Activated CD4-positive, alpha-beta T cell treated with anti-CD3 and anti-CD28 coated beads, Interleukin-2, amount 10 ng/mL, durations not matched to agents 24 days and 14 days (primary cell): ENCODE measurements around the gene PRM1. TPM values are rescaled to one million over a fixed set of nuclear protein-coding genes. Genes with fewer than 3 reads are reported as not detected.
"Not testable (repeated sequence)": the region's sequence is repeated elsewhere in the genome, so short reads cannot be mapped to it uniquely, and the experiment has no call there.

Experiments used
- DNase-seq: peaks from one replicate; pipeline ENCODE4 v3.0.0; 2022
- H3K27ac Mint-ChIP-seq: one replicate; pipeline ENCODE4 v1.8.0; 2022; ENCODE audit warnings: mild to moderate bottlenecking, mixed read lengths
- H3K27me3 Mint-ChIP-seq: one replicate; pipeline ENCODE4 v1.8.0; 2022; ENCODE audit warnings: mixed read lengths
- H3K36me3 Mint-ChIP-seq: one replicate; pipeline ENCODE4 v1.8.0; 2022; ENCODE audit warnings: low read depth, mild to moderate bottlenecking, mixed read lengths
- H3K4me1 Mint-ChIP-seq: one replicate; pipeline ENCODE4 v1.8.0; 2021; ENCODE audit warnings: mixed read lengths
- H3K4me3 Mint-ChIP-seq: one replicate; pipeline ENCODE4 v1.8.0; 2022; ENCODE audit warnings: mild to moderate bottlenecking, moderate library complexity, mixed read lengths
- H3K9me3 Mint-ChIP-seq: one replicate; pipeline ENCODE4 v1.8.0; 2021; ENCODE audit warnings: mixed read lengths
- intact Hi-C: fragments of 100-400 bp; cut with micrococcal nuclease; formaldehyde crosslinking; loops from one replicate; pipeline ENCODE4 v1.15.1; 2023
- total RNA-seq: library from RNA; stranded (reverse); gene quantifications from 2 replicates; pipeline ENCODE4 v1.2.3, GENCODE V29; 2022

PRM1 gene
- total RNA-seq, 1 donor from 2014 or later, result not detected

DNA sequence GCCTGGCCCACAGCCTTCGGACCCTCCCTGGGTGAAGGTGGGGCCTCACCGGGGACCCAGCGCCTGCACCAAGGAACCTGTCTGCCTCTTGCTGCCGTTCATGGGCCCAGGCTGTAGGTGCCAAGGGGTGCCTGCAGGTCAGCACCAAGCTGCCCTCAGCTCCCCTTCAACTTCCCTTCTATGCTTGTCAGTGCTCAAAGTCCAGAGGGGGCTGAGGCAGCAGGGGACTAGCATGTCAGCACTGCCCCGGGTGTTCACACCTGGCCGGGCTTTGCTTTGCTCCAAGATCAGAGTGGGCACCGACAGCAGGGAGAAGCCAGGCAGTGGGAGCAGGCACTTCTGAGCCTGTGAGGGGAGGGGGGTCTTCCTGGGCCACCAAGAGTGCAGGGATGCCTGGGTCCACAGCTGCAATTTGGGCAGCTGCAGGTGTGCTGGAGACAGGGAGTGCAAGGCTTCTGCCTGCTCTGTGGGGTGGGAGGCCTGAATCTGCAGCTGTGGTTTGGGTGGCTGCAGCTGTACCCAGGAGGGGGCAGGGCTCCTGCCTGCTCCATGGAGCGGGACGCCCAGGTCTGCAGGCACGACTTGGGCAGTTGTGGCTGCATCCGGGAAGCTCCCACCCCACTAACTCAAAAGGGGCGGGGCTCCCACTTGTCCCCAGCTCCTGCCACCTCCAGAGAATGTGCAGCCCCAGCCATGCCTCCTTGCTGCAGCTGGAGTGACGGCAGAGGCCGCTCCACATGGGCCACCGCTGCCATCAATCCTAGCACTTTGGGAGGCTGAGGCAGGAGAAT lies 27.6 kb upstream of the PRM1 start:
- Mint-ChIP-seq H3K27ac (no peak overlapping the region), H3K9me3 (no peaks in the 10 kb centered on the region), H3K36me3 (no peaks in the 10 kb centered on the region), H3K4me3 (no peak overlapping the region), H3K4me1 (peaks cover 44% of the 10 kb centered on the region), H3K27me3 (no peaks in the 10 kb centered on the region)
- DNase-seq, result no peak
- intact Hi-C loops, result no loop called here

DNA sequence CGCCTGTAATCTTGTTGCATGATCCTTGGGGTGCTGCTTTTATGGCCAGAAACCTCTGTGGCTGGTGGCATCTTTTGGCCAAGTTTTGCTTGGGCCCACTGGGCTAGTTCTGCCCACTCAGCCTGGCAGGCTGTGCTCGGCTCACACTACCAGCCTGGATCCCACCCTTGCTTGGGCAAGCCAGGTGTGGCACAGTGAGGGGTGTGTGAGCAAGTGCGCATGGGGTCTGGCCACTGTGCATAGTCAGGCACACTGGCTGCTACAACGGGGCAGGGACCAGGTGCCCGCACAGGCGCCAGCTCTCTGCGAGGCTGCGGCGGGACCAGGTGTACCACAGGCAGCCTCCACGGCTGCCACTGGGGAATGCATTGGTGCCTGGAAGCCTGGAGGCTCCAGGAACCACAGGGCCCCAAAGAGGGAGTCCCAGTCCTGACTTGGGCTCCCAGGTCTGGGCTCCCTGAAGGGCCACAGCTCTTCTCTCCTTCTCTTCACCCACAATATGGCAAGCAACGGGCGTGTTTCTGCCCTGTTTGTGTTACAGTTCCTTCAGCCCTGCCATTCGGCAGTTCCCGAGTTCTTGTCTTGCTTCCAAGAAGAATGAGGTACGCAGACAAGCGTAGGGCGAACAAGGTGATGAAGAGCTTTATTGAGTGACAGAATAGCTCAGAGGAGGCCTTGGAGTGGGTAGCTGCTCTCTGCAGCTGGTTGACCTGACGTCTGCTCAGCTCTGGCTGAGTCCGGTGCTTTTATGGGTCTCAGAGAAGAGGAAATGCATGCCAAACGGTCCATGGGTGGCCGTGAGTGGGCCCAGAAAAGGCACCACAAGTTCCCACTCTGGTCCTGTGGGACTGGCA lies 26.7 kb upstream of the PRM1 start:
- H3K4me1 Mint-ChIP-seq, result peaks cover 36% of the 10 kb centered on the region
- no peak overlapping the region for H3K27ac Mint-ChIP-seq
- H3K4me3 Mint-ChIP-seq, result no peak overlapping the region
- no peaks in the 10 kb centered on the region for H3K9me3 Mint-ChIP-seq
- H3K36me3 Mint-ChIP-seq, result no peaks in the 10 kb centered on the region
- intact Hi-C loops, result no loop called here
- no peak for DNase-seq
- H3K27me3 Mint-ChIP-seq, result no peaks in the 10 kb centered on the region

DNA sequence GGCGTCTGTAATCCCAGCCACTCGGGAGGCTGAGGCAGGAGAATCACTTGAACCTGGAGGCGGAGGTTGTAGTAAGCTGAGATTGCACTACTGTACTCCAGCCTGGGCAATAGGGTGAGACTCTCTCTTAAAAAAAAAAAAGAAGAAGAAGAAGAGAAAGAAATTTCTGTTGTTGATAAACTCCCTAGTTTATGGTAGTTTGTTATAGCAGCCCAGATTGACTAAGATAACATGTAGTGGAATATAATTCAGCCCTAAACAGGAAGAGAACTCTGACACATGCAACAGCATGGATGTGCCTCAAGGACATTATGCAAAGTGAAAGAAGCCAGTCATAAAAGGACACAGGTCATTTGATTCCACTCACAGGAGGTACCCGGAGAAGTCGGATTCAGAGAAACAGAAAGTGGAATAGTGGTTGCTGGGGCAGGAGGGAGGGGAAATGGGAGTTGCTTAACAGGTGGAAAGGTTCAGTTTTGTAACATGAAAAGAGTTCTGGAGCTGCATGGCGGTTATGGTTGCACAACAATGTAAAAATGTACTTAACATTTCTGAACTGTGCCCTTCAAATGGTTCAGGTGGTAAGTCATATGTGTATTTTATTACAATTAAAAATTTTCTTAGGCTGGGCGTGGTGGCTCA lies 26.0 kb upstream of the PRM1 start:
- H3K27ac Mint-ChIP-seq, result no peak overlapping the region
- no peaks in the 10 kb centered on the region for H3K36me3 Mint-ChIP-seq
- no peaks in the 10 kb centered on the region for H3K9me3 Mint-ChIP-seq
- no peaks in the 10 kb centered on the region for H3K27me3 Mint-ChIP-seq
- no peak for DNase-seq
- H3K4me1 Mint-ChIP-seq, result peaks cover 29% of the 10 kb centered on the region
- intact Hi-C loops, result no loop called here
- no peak overlapping the region for H3K4me3 Mint-ChIP-seq

DNA sequence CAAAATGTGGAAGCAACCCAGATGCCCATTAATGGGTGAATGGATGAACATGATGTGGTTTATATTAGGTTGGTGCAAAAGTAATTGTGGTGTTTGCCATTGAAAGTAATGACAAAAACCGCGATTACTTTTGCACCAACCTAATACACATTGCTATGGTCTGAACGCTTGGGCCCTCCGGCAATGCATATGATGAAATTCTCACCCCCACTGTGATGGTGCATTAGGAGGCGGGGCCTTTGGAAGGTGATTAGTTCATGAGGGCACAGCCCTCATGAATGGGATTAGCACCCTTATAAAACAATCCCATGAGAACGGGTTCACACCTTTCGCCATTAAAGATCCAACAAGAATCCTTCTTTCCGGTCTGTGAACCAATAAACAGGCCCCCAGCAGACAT lies 25.3 kb upstream of the PRM1 start:
- Mint-ChIP-seq H3K4me3 (no peak overlapping the region), H3K9me3 (no peaks in the 10 kb centered on the region), H3K4me1 (peaks cover 26% of the 10 kb centered on the region), H3K36me3 (no peaks in the 10 kb centered on the region), H3K27me3 (no peaks in the 10 kb centered on the region), H3K27ac (no peak overlapping the region)
- intact Hi-C loops, result no loop called here
- DNase-seq, result no peak

DNA sequence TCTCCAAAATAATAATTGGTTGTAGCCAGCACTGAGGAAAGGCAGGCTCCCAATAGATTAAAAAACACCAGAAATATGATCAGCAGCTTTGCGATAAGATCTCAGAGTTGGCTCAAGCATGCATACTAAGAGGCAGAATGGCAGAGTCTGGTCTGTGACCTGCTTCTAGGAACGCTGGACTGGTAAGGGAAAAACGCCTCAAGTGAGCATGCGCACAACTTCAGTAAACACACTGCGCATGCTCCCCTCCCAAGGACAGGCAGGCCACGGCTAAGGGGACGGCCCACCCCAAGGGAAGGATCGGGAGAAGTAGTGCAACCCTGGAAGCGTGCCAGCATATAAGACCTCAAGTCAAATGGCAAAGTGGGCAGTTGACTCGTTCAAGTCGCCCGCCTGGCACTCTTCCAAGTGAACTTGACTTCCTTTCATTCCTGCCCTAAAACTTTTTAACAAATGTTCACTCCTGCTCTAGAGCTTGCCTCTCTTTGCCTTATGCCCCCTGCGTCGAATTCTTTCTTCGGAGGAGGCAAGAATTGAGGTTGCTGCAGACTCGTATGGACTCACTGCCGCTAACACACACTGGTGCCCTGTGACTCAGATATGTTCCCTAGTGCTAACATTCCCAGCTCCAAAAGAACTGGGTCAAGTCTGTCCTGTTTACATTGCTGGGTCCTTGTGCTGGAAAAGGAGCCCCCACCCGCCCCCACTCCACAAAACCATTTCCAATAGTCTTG lies 22.4 kb upstream of the PRM1 start:
- no peak for DNase-seq
- Mint-ChIP-seq H3K9me3 (no peaks in the 10 kb centered on the region), H3K27me3 (no peaks in the 10 kb centered on the region), H3K4me3 (no peak overlapping the region), H3K27ac (no peak overlapping the region), H3K36me3 (no peaks in the 10 kb centered on the region), H3K4me1 (peaks cover 11% of the 10 kb centered on the region)
- intact Hi-C loops, result no loop called here

DNA sequence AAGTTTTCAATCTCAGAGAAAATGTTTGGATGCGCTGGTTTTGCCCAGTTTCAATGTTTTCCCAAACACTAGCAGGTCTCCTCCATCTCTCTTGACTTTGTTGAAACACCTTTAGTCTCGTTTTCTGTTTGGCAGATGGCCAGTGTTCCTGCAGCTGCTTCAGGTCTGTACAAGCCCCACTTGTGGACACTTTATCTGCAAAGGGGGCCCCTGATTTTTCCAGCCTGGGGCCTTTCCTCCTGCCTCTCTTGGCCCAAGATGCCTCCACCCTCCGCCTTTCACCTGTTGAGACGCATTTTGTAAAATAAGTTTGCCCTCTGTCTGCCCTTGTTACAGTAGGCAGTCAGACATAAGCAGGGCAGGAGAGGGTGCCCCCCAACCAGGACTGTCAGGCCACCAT lies 21.8 kb upstream of the PRM1 start:
- intact Hi-C loops, result no loop called here
- Mint-ChIP-seq H3K27me3 (no peaks in the 10 kb centered on the region), H3K4me3 (no peak overlapping the region), H3K9me3 (no peaks in the 10 kb centered on the region), H3K27ac (no peak overlapping the region), H3K4me1 (peaks cover 9% of the 10 kb centered on the region), H3K36me3 (no peaks in the 10 kb centered on the region)
- DNase-seq, result no peak

DNA sequence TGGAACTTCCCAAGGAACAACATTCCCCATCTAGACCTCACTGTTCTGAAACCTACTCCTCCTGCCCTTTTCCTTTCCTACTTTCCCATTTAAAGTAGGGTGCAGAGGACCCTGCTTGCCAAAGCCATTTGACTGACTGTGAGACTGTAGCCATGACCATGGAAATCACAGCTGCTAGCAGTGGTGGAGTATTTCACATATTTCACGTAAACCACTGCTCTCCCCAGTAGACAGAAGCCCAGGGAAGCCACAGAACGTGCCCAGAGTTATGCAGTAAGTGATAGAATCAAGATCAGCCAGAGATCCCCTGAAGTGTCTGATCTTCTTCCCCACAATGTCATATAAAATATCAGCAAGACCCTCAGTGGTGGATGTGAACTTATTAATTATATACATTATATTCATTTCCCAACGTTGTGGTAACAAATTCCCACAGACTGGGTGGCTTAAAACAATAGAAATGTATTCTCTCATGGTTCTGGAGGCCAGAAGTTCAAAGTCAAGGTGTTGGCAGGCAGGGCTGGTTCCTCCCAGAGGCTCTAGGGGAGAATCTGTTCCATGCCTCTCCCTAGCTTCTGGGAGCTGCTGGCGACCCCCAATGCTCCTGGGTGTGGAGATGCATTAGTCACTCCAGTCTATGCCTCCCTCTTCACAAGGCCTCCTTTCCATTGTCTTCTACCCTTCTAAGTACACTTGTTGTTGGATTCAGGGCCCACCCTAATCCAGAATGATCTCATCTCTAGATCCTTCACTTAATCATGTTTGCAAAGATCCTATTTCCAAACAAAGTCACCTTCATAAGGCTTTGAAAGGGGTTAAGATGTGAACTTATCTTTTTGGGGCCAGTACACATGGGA lies 20.7 kb upstream of the PRM1 start:
- Mint-ChIP-seq H3K4me1 (peaks cover 17% of the 10 kb centered on the region), H3K4me3 (no peak overlapping the region), H3K27ac (peak overlapping the region; percentile 32), H3K9me3 (no peaks in the 10 kb centered on the region), H3K36me3 (no peaks in the 10 kb centered on the region), H3K27me3 (no peaks in the 10 kb centered on the region)
- intact Hi-C loops, result no loop called here
- no peak for DNase-seq

DNA sequence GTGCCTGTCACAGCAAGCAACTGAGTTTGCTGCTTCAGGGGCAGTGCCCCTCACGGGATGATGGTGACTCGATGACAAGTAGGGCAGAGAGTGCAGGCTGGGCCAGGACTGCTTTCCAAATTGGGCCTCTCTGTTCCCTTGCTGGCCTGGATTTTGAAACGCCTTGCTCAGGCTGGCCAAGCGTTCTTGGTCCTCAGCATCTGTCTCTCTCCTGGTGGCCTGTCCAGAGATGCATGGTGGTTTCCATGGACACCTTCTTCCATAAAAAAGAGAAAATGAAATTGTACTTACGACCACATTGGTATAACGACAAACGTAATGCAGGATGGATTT lies 19.4 kb upstream of the PRM1 start:
- no peaks in the 10 kb centered on the region for H3K36me3 Mint-ChIP-seq
- no peaks in the 10 kb centered on the region for H3K9me3 Mint-ChIP-seq
- no peak overlapping the region for H3K27ac Mint-ChIP-seq
- no peak for DNase-seq
- H3K27me3 Mint-ChIP-seq, result no peaks in the 10 kb centered on the region
- no peak overlapping the region for H3K4me3 Mint-ChIP-seq
- peaks cover 22% of the 10 kb centered on the region for H3K4me1 Mint-ChIP-seq
- intact Hi-C loops, result no loop called here

DNA sequence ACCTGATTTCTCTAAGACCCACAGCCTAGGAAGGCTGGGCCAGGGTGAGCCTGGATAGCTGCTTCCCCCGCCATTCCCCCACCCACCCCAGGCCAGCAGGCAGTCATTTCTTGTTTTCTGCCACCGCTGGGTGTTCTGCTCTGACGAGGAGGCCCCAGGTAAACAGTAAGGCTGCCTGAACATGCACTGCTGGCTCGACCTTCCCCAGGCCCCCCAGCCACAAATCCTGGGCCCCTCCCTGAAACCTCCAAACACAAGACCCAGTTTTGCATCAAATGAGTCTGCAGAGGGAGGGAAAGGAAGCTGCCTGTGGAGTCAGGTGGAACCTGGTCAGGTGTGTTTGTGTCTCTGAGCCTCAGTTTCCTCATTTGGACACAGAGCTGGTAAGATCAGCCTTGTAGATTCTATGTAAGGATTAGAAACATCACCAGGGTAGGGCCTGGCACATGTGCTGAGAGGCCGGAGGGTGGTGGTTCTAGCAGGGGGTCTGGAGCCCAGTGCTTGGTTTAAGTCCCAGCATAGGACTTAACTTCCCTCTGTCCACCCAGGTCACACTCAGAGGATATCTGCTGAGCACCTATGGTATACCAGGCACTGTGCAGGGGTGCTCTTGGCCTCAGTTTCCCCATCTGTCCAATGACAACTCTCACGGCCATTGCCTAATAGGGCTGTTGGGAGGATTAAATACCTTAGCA lies 18.9 kb upstream of the PRM1 start:
- no peaks in the 10 kb centered on the region for H3K9me3 Mint-ChIP-seq
- no peaks in the 10 kb centered on the region for H3K36me3 Mint-ChIP-seq
- H3K27ac Mint-ChIP-seq, result no peak overlapping the region
- H3K27me3 Mint-ChIP-seq, result no peaks in the 10 kb centered on the region
- peaks cover 25% of the 10 kb centered on the region for H3K4me1 Mint-ChIP-seq
- DNase-seq, result no peak
- no peak overlapping the region for H3K4me3 Mint-ChIP-seq
- intact Hi-C loops, result loop anchor here (5.0 kb wide), 1 partner anchor 38 kb away; no protein-coding TSS in a partner anchor

DNA sequence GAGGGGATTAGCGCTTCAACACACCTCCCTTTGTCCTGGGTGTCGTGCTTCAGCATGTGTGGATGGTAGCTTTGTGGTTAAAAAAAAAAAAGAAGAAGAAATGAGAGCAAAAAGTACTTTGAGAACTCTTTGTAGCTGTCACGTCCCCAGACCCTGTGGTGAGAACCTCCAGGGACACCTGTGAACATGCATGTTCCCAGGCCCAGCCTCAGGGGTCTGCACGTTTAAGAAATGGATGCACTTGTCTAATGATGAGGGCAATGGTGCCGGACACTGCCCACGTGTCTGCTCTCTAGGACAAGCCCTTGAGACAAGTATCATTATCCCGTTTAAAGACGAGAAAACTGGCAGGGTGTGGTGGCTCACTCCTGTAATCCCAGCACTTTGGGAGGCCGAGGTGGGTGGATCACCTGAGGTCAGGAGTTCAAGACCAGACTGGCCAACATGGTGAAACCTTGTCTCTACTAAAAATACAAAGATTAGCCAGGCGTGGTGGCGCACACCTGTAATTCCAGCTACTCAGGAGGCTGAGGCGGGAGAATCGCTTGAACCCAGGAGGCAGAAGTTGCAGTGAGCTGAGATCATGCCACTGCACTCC lies 17.9 kb upstream of the PRM1 start:
- H3K9me3 Mint-ChIP-seq, H3K27ac Mint-ChIP-seq, H3K4me3 Mint-ChIP-seq, H3K27me3 Mint-ChIP-seq, DNase-seq, H3K36me3 Mint-ChIP-seq: not testable (repeated sequence)
- H3K4me1 Mint-ChIP-seq, result peaks cover 28% of the 10 kb centered on the region
- intact Hi-C loops, result loop anchor here (5.0 kb wide), 1 partner anchor 37 kb away; no protein-coding TSS in a partner anchor

DNA sequence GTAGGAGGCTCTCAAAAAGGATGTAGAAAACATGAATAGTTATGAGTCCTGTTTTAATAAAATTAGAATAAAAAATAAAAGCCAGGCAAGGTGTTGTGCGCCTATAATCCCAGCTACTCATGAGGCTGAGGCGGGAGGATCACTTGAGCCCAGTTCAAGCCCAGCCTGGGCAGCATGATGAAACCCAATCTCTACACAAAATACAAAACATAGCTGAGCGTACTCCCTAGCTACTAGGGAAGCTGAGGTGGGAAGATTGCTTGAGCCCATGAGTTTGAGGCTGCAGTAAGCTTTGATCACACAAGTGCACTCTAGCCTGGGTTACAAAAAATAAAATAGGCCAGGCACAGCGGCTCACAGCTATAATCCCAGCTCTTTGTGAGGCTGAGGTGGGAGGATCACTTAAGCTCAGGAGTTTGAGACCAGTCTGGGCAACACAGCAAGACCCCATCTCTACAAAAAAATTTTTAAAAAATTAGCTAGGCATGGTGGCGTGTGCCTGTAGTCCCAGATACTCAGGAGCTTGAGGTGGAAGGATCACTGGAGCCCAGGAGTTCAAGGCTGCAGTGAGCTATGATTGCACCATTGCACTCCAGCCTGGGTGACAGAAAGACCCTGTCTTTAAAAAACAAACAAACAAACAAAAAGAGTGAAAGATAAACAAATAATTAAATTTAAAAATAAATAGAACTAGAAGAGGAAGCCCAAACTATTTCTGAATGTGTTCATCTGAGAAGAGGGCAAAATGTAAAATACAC lies 17.2 kb upstream of the PRM1 start:
- no peaks in the 10 kb centered on the region for H3K9me3 Mint-ChIP-seq
- H3K4me3 Mint-ChIP-seq, result peak overlapping the region; percentile 63
- peaks cover 33% of the 10 kb centered on the region for H3K4me1 Mint-ChIP-seq
- no peaks in the 10 kb centered on the region for H3K36me3 Mint-ChIP-seq
- DNase-seq, result no peak
- peaks cover 2% of the 10 kb centered on the region for H3K27me3 Mint-ChIP-seq
- intact Hi-C loops, result loop anchor here (5.0 kb wide), 1 partner anchor 36 kb away; no protein-coding TSS in a partner anchor
- no peak overlapping the region for H3K27ac Mint-ChIP-seq
